VCaP (cell line): ENCODE results near the gene TMEM221.

Experiments used
- H3K27ac ChIP-seq: fragments of 450-650 bp; 2 replicates; pipeline ENCODE4 v1.5.1; 2017
- CTCF ChIP-seq: fragments of 450-650 bp; conservative IDR thresholded peaks from 2 replicates; pipeline ENCODE4 v1.5.1; 2017; ENCODE audit warnings: mild to moderate bottlenecking, moderate library complexity

The TMEM221 gene

GRCh38 chr19:17435218-17435617, 13.2 kb downstream of the TMEM221 start:
- no peak for TF ChIP-seq CTCF
- no peak overlapping the region for H3K27ac ChIP-seq

- TF ChIP-seq CTCF: no peak
- H3K27ac ChIP-seq: no peak overlapping the region
These were observed 17.1 kb downstream of the TMEM221 start for GRCh38 chr19:17431417-17431816.

GRCh38 chr19:17429641-17430113, 18.8 kb downstream of the TMEM221 start:
- H3K27ac ChIP-seq: no peak overlapping the region

GRCh38 chr19:17424743-17425365, 23.6 kb downstream of the TMEM221 start:
- H3K27ac ChIP-seq: no peak overlapping the region
- TF ChIP-seq CTCF: peak; percentile 30; the same call in 1 of the 2 replicates

More at GRCh38 chr19:17429641-17430113, 18.8 kb downstream of the TMEM221 start:
- TF ChIP-seq CTCF: no peak

DNA sequence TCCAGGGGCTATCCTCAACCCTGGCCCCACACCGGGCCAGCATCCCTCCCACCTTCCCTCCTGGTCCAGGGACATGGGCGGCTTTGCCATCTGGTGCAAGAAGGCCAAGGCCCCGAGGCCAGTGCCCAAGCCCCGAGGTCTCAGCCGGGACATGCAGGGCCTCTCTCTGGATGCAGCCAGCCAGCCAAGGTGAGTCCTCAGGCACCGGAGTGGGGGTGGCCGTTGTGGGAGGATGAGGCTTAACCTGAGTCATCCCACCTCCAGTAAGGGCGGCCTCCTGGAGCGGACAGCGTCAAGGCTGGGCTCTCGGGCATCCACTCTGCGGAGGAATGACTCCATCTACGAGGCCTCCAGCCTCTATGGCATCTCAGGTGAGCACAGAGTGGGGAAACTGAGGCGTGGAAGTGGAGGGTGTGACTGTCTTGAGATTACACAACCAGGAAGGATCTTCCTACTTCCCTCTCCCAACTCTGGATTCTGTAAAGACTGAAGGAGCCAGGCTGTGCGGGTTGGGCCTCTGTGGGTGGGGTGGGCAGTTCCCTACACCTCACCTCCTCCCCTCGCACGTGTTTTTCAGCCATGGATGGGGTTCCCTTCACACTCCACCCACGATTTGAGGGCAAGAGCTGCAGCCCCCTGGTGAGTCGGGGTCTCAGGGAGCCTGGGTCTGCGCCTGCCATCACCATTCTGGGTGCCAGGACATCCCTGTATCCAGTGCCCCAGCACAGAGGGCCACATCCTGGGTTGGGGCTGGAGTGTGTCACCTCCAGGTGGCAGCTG, 24.8 kb downstream of the TMEM221 start:
- no peak overlapping the region for H3K27ac ChIP-seq
- no peak for TF ChIP-seq CTCF

GRCh38 chr19:17421942-17422341, 26.5 kb downstream of the TMEM221 start:
- H3K27ac ChIP-seq: no peak overlapping the region
- no peak for TF ChIP-seq CTCF

DNA sequence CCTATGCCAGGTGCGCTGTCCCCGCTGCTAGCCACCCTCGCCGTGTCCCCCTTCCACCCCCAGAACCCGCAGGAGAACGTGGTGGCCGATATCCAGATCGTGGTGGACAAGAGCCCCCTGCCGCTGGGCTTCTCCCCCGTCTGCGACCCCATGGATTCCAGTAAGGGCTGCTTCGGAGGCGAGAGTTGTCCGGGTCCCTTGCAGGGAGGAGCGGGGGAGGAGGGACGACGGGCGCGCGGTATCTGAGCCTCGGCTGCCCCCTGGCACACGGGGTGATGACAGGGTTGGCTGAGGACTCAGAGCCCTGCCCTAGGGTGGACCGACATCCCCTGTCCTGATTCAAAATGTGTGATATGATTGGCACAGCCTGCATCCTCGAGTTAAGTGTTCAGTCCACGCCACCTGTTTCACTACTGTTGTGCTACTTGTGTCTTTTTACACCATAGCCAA, 28.0 kb downstream of the TMEM221 start:
- TF ChIP-seq CTCF: no peak
- peak overlapping the region; percentile 74 for H3K27ac ChIP-seq
